SK-N-SH treated with all-trans-retinoic acid at 6 μM for 48 hours (cell line): ENCODE measurements around the gene EGFL6.

Experiments
- ATAC-seq: fragments of 200-7000 bp; cut with Tn5 transposase; 3 replicates; pipeline ENCODE4 v1.9.1; 2020; ENCODE audit warnings: mild to moderate bottlenecking, moderate library complexity
- ARNTL ChIP-seq: fragments of 450-650 bp; formaldehyde crosslinking; IDR thresholded peaks from 2 replicates; pipeline ENCODE4 v1.5.0; 2020; ENCODE audit warnings: low read depth, mild to moderate bottlenecking, moderate library complexity, borderline replicate concordance
- CREB5 ChIP-seq: fragments of 250-450 bp; sonication (Bioruptor Pico); IDR thresholded peaks from 2 replicates; pipeline ENCODE4 v1.5.1; 2020; ENCODE audit warnings: low read depth, mild to moderate bottlenecking, moderate library complexity
- CSDC2 ChIP-seq: fragments of 250-450 bp; sonication (Bioruptor Pico); IDR thresholded peaks from 2 replicates; pipeline ENCODE4 v1.5.0; 2020; ENCODE audit warnings: mild to moderate bottlenecking, moderate library complexity
- CSRNP3 ChIP-seq: fragments of 250-450 bp; sonication (Bioruptor Pico); IDR thresholded peaks from 2 replicates; pipeline ENCODE4 v1.5.1; 2021; ENCODE audit warnings: mild to moderate bottlenecking, moderate library complexity
- ESRRG ChIP-seq: fragments of 250-450 bp; sonication (Bioruptor Pico); IDR thresholded peaks from 2 replicates; pipeline ENCODE4 v1.6.1; 2021; ENCODE audit warnings: mild to moderate bottlenecking
- ISL1 ChIP-seq: fragments of 250-450 bp; sonication (Bioruptor Pico); IDR thresholded peaks from 2 replicates; pipeline ENCODE4 v2.1.2; 2022; ENCODE audit warnings: mild to moderate bottlenecking, moderate library complexity
- OSR1 ChIP-seq: fragments of 250-450 bp; sonication (Bioruptor Pico); IDR thresholded peaks from 2 replicates; pipeline ENCODE4 v1.8.0; 2022; ENCODE audit warnings: moderate library complexity, mild to moderate bottlenecking, inconsistent platforms
- PATZ1 ChIP-seq: fragments of 250-450 bp; sonication (Bioruptor Pico); IDR thresholded peaks from 2 replicates; pipeline ENCODE4 v1.8.0; 2020; ENCODE audit warnings: mild to moderate bottlenecking, moderate library complexity, borderline replicate concordance
- POU6F1 ChIP-seq: fragments of 250-450 bp; sonication (Bioruptor Pico); IDR thresholded peaks from 2 replicates; pipeline ENCODE4 v1.8.0; 2021; ENCODE audit warnings: low read depth, mild to moderate bottlenecking, moderate library complexity, borderline replicate concordance
- PPARA ChIP-seq: fragments of 250-450 bp; sonication (Bioruptor Pico); IDR thresholded peaks from 2 replicates; pipeline ENCODE4 v1.5.0; 2020; ENCODE audit warnings: mild to moderate bottlenecking, borderline replicate concordance
- RARB ChIP-seq: fragments of 250-450 bp; sonication (Bioruptor Pico); IDR thresholded peaks from 2 replicates; pipeline ENCODE4 v1.8.0; 2021; ENCODE audit warnings: mild to moderate bottlenecking, moderate library complexity
- SNAI2 ChIP-seq: fragments of 250-450 bp; sonication (Bioruptor Pico); IDR thresholded peaks from 2 replicates; pipeline ENCODE4 v1.5.0; 2020; ENCODE audit warnings: mild to moderate bottlenecking, moderate library complexity
- TCF4 ChIP-seq: fragments of 250-450 bp; sonication (Bioruptor Pico); IDR thresholded peaks from 2 replicates; pipeline ENCODE4 v1.8.0; 2021; ENCODE audit warnings: mild to moderate bottlenecking, moderate library complexity, borderline replicate concordance
- TOX ChIP-seq: fragments of 250-450 bp; sonication (Bioruptor Pico); IDR thresholded peaks from 2 replicates; pipeline ENCODE4 v1.8.0; 2021; ENCODE audit warnings: mild to moderate bottlenecking, moderate library complexity, borderline replicate concordance
- TSHZ2 ChIP-seq: fragments of 250-450 bp; sonication (Bioruptor Pico); IDR thresholded peaks from 2 replicates; pipeline ENCODE4 v1.5.0; 2020; ENCODE audit warnings: mild to moderate bottlenecking, moderate library complexity
- ZC3H10 ChIP-seq: fragments of 250-450 bp; sonication (Bioruptor Pico); IDR thresholded peaks from 2 replicates; pipeline ENCODE4 v1.5.1; 2021; ENCODE audit warnings: mild to moderate bottlenecking, moderate library complexity
- ZFP3 ChIP-seq: fragments of 250-450 bp; sonication (Bioruptor Pico); IDR thresholded peaks from 2 replicates; pipeline ENCODE4 v1.5.0; 2020; ENCODE audit warnings: mild to moderate bottlenecking, moderate library complexity
- ZFP30 ChIP-seq: fragments of 450-650 bp; formaldehyde crosslinking; IDR thresholded peaks from 2 replicates; pipeline ENCODE4 v1.5.0; 2022; ENCODE audit warnings: mild to moderate bottlenecking, moderate library complexity
- ZNF565 ChIP-seq: fragments of 450-650 bp; formaldehyde crosslinking; conservative IDR thresholded peaks from 2 replicates; pipeline ENCODE4 v1.5.0; 2020; ENCODE audit warnings: low read depth, mild to moderate bottlenecking, moderate library complexity
- ZNF70 ChIP-seq: fragments of 450-650 bp; formaldehyde crosslinking; IDR thresholded peaks from 2 replicates; pipeline ENCODE4 v1.5.0; 2020; ENCODE audit warnings: mild to moderate bottlenecking, moderate library complexity
- ZNF8 ChIP-seq: fragments of 450-650 bp; formaldehyde crosslinking; IDR thresholded peaks from 2 replicates; pipeline ENCODE4 v1.5.0; 2020; ENCODE audit warnings: mild to moderate bottlenecking, moderate library complexity

The EGFL6 gene

GRCh38 chrX:13590207-13590606 lies 20.8 kb downstream of the EGFL6 start:
- TF ChIP-seq POU6F1 (CRISPR knock-in tag), result no peak
- TF ChIP-seq ZFP30 (CRISPR knock-in tag), result no peak
- TF ChIP-seq CSDC2, result no peak
- no peak for TF ChIP-seq ZNF8 (CRISPR knock-in tag)
- TF ChIP-seq ZC3H10 (CRISPR knock-in tag), result no peak
- no peak for TF ChIP-seq ZNF70 (CRISPR knock-in tag)
- ATAC-seq, result no peak

- ATAC-seq, result no peak
- TF ChIP-seq ZNF565 (CRISPR knock-in tag), result no peak
- no peak for TF ChIP-seq TCF4 (CRISPR knock-in tag)
- TF ChIP-seq ESRRG (CRISPR knock-in tag), result no peak
- no peak for TF ChIP-seq CREB5
- TF ChIP-seq CSDC2, result no peak
- TF ChIP-seq ZC3H10 (CRISPR knock-in tag), result no peak
- no peak for TF ChIP-seq TSHZ2 (CRISPR knock-in tag)
- no peak for TF ChIP-seq RARB
- no peak for TF ChIP-seq TOX (CRISPR knock-in tag)
- no peak for TF ChIP-seq ZFP30 (CRISPR knock-in tag)
- no peak for TF ChIP-seq PPARA (CRISPR knock-in tag)
- TF ChIP-seq ZFP3 (CRISPR knock-in tag), result no peak
- TF ChIP-seq PATZ1, result no peak
These were observed 21.5 kb downstream of the EGFL6 start for GRCh38 chrX:13590914-13591313.

GRCh38 chrX:13597874-13598273 lies 28.5 kb downstream of the EGFL6 start:
- ATAC-seq, result no peak
- TF ChIP-seq ESRRG (CRISPR knock-in tag) (no peak), TCF4 (CRISPR knock-in tag) (no peak), ZNF8 (CRISPR knock-in tag) (no peak), ZFP30 (CRISPR knock-in tag) (no peak), CSDC2 (no peak), POU6F1 (CRISPR knock-in tag) (no peak), OSR1 (CRISPR knock-in tag) (no peak), RARB (no peak), PPARA (CRISPR knock-in tag) (no peak), ISL1 (CRISPR knock-in tag) (no peak), ARNTL (CRISPR knock-in tag) (no peak), PATZ1 (no peak), CSRNP3 (CRISPR knock-in tag) (no peak), ZNF70 (CRISPR knock-in tag) (no peak), TOX (CRISPR knock-in tag) (no peak), TSHZ2 (CRISPR knock-in tag) (no peak), SNAI2 (CRISPR knock-in tag) (no peak), ZFP3 (CRISPR knock-in tag) (no peak)
